Keratinocyte (primary cell): ENCODE measurements around the gene NTN5.

Experiments
- CTCF ChIP-seq, 3 experiments: IDR thresholded peaks in 1 of 3; conservative IDR thresholded peaks in 1 of 3; optimal IDR thresholded peaks in 1 of 3; 2 replicates in 2 of 3; 3 replicates in 1 of 3; pipeline versions ENCODE3 to v1.5.1; 2011; ENCODE audit warnings: low read length in 3 of 3, mild to moderate bottlenecking in 3 of 3, moderate library complexity in 2 of 3, control low read depth in 1 of 3, inconsistent platforms in 1 of 3; ENCODE audit not compliant: insufficient read depth in 2 of 3; ENCODE audit errors: extremely low read depth in 1 of 3
- EZH2 ChIP-seq: IDR thresholded peaks from one replicate; pipeline ENCODE4 v1.6.1; 2012; ENCODE audit warnings: inconsistent platforms, mild to moderate bottlenecking, low read length, moderate library complexity

- TF ChIP-seq CTCF (optimal IDR thresholded peaks at IDR 0.05 in 1 of 3, IDR thresholded peaks at IDR 0.05 in 1 of 3, conservative IDR thresholded peaks at IDR 0.05 in 1 of 3; ENCODE audit: extremely low read depth in 1 of 3, insufficient read depth in 2 of 3, low read length in 3 of 3) = no peak
- no peak for TF ChIP-seq EZH2
Observed at GRCh38 chr19:48708471-48708870, 35.7 kb upstream of the NTN5 start.
